IPS DF 4.7 (cell line): Measurements from ENCODE around the gene GMEB2.

Experiments
- DNase-seq: peaks from one replicate; pipeline ENCODE4 v3.0.0-alpha.2; 2013; ENCODE audit warnings: low spot score; ENCODE audit errors: extremely low read depth

GMEB2 gene

GRCh38 chr20:63589261-63590217 is 37.4 kb downstream of the GMEB2 start:
- no peak for DNase-seq

GRCh38 chr20:63588641-63589041 is 38.3 kb downstream of the GMEB2 start:
- DNase-seq, result no peak

DNA sequence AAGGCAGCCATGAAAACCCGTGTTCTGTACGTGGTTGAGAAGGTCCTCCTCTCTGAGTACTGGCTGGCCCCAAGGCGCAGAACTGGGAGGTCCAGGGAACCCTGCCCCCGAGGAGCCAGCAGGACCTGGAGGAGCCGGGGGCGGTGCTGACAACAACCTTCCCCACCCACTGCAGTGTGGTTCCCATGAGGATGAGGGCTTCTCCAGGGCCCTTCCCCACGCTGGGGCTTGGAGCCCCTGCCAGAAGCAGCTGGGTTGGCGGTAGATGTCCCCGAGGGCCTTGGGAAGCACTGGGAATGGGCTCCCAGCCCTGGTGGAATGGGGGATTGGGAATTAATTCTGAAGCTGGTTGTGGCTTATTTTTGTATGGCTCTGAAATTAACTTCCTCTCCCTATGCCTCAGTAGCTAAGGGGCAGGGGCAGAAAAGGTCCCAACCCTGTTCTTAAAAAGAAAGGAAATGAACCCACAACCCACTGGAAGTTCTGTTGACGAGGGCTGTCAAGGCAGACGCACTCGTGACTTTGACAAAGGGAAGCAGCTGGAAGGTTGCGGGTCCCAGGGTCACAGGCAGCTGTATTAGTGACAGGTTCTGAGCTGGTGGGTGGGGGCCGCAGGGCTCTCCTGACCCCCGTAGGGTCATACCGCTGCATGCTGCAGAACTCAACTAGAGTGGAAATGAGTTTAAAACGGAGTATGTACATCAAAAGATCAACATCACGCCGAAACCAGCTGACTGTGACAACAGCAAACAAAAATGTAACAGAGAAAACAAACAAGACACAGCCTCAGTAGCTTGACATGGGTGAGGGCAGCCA is 38.9 kb downstream of the GMEB2 start:
- no peak for DNase-seq

DNA sequence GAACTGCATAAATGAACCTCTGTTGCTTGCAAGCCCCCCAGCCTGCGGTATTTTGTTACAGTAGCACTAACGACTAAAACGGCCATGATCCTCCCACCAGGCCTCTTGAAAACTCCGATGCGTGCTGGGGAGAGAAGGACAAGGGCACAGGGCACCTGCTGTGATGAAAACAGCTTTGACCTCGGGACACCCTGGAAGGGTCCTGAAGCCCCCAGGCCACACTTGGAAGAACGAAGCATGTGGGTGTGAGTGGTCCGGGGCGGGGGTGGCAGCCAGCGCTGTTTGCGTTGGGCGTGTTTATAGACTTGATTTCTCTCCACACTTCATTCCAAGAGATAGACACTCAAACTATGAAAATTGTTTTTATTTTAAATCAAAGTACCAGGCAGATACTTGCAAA is 39.6 kb downstream of the GMEB2 start:
- DNase-seq, result no peak

- no peak for DNase-seq
These were observed 40.1 kb downstream of the GMEB2 start for GRCh38 chr20:63586797-63587196.

DNA sequence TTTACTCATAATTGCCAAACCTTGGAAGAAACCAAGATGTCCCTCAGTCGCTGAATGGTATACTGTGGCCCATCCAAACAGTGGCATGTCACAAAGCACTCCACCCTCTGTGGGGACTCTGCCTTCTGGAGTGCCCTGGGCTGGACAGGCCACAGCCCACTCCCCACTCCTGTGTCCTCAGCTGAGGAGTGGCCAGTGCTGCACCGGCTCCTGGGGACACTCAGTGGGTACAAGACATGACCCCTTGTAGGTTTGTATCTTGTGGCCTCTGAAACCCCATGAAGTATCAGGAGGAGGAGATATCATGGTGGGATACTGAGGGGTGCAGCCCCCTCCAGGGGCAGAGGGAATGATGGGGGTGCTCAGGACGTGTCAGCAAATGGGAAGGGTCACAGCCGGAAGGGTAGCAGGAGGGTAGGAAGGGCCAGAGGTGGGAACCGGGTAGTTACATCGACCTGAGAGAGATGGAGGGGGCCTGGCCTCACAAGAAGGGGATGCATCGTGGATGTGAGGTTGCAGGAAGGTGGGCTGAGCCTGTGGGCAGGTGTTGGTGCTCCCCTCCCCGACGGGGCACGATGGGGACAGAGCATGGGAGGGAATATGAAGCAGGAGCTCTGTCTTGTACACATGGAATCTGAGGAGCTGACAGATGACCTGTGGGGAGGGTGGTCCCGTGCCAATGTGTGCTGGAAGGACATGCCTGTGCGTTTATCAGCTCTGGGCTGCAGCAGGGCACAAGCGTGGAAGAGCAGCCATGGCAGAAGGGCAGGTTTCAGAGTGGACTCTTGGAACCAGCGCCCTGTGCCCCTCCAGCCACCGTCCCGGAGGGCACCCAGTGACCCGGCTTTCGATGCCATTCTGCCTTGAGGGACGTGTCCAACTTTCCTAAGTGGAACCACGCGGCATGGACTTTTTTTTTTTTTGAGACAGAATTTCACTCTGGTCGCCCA is 41.0 kb downstream of the GMEB2 start:
- DNase-seq, result no peak

- no peak for DNase-seq
These were observed 44.4 kb downstream of the GMEB2 start for GRCh38 chr20:63582382-63583063.

DNA sequence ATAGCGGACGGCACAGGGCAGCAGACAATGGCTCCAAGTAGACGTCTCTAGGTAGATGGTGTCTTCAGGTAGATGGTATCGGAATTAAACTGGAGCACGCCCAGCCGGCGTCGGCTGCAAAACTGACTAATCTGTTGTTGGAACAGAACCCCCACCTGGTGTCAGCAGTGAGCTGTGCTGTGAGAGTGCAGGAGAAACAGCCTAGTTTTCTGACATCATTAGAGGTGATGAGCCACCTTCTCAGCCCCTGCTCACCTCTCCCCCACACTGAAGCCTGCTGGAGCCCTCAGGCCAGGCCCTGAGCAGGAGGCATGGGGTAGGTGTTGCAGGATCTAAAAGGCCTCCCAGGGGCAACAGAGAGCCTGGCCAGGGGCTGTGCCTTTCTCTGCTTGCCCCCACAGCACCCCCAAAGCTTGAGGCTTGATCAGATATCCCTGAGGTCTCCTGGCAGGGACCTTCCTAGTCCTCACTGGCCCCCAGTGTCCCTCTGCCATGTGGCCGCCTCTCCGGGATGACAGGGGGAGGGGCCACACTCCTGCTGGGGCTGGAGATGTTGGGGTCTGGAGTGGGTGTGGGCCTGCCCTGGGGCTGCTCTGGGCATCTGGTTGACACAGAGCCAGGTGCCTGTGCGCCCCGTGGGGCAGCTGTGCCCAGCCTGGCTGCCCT is 46.0 kb downstream of the GMEB2 start:
- DNase-seq, result peak; percentile 14

- DNase-seq, result no peak
These were observed 47.7 kb downstream of the GMEB2 start for GRCh38 chr20:63579017-63579694.

GRCh38 chr20:63578224-63579016 is 48.5 kb downstream of the GMEB2 start:
- no peak for DNase-seq

GRCh38 chr20:63577317-63577894 is 49.5 kb downstream of the GMEB2 start:
- DNase-seq, result no peak

DNA sequence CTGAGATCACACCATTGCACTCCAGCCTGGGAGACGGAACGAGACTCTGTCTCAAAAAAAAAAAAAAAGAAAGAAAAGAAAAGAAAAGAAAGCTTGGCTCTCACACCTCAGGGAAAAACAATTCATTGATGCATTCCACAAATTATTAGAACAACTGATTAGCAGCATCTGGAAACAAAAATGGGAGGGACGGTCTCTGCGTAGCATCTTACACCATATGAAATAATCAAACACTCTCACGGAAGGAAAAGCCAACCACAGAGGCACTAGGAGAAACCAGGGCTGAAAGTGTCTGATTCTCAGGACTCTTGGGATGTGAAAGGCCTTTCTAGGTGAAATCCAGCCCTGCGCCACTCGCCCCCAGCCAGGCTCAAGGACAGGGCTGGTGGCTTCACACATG is 50.6 kb downstream of the GMEB2 start:
- no peak for DNase-seq

- no peak for DNase-seq
These were observed 51.8 kb downstream of the GMEB2 start for GRCh38 chr20:63574829-63575743.

DNA sequence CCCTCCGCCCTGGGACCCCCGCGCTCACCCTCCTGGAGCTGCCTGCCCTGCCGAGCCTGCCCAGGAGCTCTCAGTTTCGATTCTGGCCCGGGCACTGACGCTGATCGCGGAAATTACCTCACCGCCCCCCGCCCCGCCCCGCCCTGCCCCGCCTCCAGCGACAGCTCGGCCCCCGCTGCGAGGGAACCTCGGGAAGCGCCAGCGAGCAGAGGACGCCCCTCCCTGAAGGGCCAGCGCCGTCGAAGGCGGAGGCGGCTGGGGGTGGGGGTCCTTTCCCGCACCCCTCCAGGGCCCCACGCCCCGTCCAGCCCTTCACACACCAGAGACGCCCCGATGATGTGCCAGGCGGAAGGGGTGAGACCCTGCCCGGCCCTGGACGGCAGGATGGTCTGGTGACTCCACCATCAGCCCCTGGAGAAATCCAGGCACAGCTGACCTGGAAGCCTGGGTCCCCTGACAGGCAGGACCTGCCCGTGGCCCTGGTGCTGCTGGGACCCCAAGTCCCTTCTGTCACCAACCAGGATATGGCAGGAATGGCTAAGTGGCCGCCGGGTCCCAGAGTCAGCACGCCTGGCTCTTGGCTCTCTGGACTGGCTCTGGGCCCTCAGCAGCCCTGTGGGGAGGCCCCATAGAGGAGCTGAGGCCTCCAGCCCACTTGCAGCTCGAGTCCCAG is 52.6 kb downstream of the GMEB2 start, which contains the start of gene HELZ2:
TSS of gene HELZ2 (minus strand) at position 84 of the 673 bp plus-strand sequence. CDS start 1,854 bp downstream, outside the sequence.
- DNase-seq, result no peak

GRCh38 chr20:63573647-63574131 is 53.2 kb downstream of the GMEB2 start:
- DNase-seq, result no peak
